GM12875 (cell line): ENCODE results near the gene AGPAT1.

Experiments used
- H3K4me3 ChIP-seq: one replicate; pipeline ENCODE4 v1.5.1; 2011; ENCODE audit warnings: low read depth, low read length, control low read depth
- TF ChIP-seq, protein P1 (sequence below): IDR thresholded peaks from 2 replicates; pipeline ENCODE4 v1.5.1; 2011; ENCODE audit warnings: low read depth, mild to moderate bottlenecking, control low read depth, inconsistent platforms, low read length, moderate library complexity, borderline replicate concordance; ENCODE audit not compliant: insufficient read depth

Gene AGPAT1

DNA sequence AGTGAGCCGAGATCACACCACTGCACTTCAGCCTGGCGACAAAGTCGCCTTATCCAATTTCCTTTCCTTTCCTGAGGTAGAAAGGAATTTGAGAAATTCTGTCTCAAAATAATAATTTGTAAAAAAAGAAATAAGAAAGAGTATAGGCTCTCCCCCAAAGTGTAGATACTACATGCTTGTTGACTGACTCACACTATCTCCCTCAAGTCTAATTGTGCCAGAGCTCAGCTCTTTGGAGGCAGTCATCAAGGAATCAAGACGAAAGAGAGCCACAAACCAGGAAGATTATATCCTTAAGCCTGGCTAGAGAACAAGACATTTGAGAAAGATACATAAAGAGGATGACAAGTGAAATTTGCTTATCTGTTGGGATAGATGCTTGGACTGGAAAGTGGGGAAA lies 42.1 kb downstream of the AGPAT1 start:
- TF ChIP-seq, protein P1, sequence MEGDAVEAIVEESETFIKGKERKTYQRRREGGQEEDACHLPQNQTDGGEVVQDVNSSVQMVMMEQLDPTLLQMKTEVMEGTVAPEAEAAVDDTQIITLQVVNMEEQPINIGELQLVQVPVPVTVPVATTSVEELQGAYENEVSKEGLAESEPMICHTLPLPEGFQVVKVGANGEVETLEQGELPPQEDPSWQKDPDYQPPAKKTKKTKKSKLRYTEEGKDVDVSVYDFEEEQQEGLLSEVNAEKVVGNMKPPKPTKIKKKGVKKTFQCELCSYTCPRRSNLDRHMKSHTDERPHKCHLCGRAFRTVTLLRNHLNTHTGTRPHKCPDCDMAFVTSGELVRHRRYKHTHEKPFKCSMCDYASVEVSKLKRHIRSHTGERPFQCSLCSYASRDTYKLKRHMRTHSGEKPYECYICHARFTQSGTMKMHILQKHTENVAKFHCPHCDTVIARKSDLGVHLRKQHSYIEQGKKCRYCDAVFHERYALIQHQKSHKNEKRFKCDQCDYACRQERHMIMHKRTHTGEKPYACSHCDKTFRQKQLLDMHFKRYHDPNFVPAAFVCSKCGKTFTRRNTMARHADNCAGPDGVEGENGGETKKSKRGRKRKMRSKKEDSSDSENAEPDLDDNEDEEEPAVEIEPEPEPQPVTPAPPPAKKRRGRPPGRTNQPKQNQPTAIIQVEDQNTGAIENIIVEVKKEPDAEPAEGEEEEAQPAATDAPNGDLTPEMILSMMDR, result no peak
- no peak overlapping the region for H3K4me3 ChIP-seq

DNA sequence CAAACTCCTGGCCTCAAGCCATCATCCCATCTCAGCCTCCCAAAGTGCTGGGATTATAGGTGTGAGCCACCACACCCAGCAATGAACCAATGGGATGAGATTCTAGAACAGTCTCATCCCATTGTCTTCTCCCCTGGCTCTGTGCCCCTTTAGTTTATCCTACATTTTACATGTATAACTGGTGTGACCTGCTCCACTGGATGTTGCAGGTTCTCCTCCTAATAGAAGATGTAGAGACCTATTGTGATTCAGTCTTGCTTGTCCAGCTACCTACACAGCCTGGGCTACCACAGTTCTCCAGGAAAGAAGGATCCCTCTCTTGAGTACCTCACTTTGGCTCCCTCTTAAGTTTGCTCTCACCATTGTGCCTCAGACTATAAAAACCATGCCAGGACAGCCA lies 43.8 kb downstream of the AGPAT1 start:
- H3K4me3 ChIP-seq, result no peak overlapping the region
- TF ChIP-seq, protein P1, result no peak

DNA sequence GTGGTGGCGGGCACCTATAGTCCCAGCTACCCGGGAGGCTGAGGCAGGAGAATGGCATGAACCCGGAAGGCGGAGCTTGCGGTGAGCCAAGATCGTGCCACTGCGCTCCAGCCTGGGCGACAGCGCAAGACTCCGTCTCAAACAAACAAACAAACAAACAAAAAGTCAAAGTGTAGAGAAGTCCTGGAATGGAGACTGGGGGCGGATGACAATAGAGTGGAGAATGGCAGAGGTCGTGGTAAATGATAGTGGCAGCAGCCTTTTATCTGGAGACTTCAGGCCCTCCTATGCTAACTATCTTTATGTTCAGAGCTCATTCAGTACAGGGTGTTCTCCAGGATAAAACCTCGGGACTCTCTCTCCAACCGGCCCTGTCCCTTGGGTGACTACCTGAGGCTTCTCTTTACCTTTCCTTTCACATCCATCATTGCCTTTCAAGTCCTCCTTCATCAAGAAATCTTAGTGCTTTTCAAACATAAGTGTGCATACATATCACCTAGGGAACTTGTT lies 44.4 kb downstream of the AGPAT1 start:
- TF ChIP-seq, protein P1, result no peak
- no peak overlapping the region for H3K4me3 ChIP-seq

DNA sequence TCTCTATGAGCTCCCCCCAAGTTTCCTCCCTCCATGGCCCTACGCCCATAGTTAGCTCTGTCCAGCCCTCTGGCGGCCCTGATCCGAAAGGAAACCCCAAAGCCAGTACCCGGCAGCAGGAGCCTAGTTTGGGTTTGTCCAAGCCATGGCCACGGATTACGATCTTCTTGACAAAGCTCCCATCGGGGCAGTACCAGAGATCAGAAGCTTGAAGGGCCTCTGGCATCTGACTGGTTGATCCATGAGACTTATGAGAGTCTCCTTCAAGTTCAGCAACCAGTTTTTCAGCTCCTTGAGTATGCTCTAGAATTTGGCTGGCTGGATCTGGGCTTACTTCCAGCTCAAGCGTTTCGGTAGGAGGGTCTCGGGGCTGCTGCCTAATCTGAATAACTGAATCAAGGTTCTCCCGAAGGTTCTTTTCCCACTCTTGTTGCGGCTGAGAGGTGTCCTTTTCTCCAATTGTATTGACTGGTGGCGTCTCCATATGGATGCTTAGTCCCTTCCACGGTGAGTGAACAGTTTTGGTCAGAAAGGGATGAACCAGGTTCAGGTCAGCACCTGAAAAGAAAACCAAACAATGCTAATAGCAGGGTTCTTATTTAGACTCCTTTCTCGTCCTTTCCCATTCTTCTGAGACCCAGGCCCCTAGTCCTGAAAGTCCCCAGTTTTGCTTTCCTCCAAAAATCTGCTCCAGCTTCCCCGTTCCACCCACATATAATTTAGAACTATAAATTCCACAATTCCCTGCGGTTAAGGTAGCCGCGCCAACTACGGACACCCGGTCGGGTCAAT lies 46.4 kb downstream of the AGPAT1 start:
- TF ChIP-seq, protein P1, result no peak
- peak overlapping the region; percentile 56 for H3K4me3 ChIP-seq

DNA sequence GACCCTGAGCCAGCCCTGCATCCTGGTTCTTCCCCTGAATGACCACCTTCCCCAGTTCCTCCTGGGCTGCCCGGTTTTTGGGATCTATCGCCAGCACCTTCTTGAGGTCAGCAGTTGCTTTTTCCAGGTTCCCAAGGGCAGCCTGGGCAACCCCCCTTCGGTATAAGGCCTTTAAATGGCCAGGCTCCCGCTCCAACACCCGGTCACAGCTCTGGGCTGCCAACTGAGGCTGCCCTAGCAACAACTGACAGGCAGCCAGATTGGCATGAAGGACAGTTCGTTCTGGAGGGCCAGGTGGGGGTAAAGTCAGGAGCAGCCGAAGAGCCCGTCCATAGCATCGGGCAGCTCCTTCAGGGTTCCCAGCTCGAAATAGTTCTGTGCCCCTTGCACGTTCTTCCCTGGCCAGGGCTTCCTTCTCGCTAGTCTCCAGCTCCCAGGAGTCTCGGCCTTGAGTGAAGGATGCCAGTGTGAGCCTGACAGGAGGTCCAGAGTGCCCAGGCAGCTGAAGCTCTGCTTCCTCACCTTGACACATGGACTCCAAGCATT lies 47.1 kb downstream of the AGPAT1 start:
- no peak overlapping the region for H3K4me3 ChIP-seq
- TF ChIP-seq, protein P1, result no peak

DNA sequence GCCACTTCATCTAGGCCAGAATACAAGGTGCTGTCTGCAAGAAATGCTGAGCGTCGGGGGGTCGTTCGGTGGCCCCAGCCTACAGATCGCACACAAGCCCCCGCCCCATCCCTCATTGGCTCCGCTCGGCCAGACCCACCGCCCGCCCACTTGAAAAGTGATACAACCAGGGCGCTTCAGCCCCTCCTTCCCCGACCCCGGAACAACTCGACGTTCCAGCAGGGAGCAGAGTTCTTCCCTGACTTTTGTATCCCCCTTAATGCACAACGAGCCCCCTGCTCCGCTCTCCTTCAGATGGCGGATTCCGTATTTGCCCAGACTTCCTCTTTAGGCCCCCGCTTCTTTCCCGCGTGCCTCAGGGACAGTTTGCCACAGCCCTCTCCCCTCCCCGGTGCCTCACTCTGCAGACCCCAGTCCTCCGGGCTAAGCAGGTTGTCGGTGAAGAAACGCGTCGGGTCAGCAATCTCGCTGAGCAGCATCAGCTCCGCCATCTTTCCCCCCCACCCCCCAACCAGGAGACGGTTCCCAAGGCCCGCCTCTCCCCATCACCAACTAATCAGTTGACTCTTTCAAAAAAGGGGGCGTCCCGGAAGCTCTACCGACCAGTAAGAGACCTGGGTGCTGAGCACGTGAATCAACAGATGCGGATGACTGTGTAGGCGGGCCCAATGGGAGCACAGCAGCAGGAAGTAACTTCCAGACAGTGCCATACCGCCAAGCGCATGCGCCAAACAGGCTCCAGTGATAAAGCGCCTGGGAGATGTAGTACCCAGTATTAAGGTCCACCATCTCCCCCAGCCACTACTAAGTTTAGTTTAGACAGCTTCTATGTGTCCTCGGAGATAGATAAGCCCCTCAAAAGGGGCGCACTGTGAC lies 47.9 kb downstream of the AGPAT1 start, which contains the start of gene ATF6B:
TSS of gene ATF6B (minus strand) at position 530 of the 876 bp plus-strand sequence. CDS start at position 491, 39 bp downstream.
- TF ChIP-seq, protein P1, result no peak
- peak within 1 kb of the TSS; percentile 79 for H3K4me3 ChIP-seq
